HCT116 (cell line): Measurements from ENCODE around the gene MYLK4. TPM values are rescaled to one million over a fixed set of nuclear protein-coding genes. Genes with fewer than 3 reads are reported as not detected.

Experiments used
- ATAC-seq: fragments of 200-7000 bp; cut with Tn5 transposase; 2 replicates; pipeline ENCODE4 v1.9.1; 2020; ENCODE audit warnings: mild to moderate bottlenecking, moderate library complexity
- BruUV-seq: library from RNA; stranded (reverse); fragments of 400-500 nt; replicated peaks from 2 replicates; lab custom pipeline; 2021; lab: Mats Ljungman, UMichigan
- CTCF ChIA-PET: fragments of 300-600 bp; sonication (Branson Sonifier 250); formaldehyde crosslinking; loops from one replicate; lab custom pipeline; 2021; ENCODE audit warnings: antibody characterized with exemption; lab: Charles Lee
- POLR2A ChIA-PET: fragments of 300-600, 350-600 bp; sonication (Branson Sonifier 250); formaldehyde crosslinking; loops from one replicate; lab custom pipeline; 2021; ENCODE audit warnings: antibody characterized with exemption; lab: Charles Lee
- RAD21 ChIA-PET, 2 experiments: fragments of 300-600 bp; sonication (Branson Sonifier 250); formaldehyde crosslinking; loops; one replicate each; lab custom pipeline; 2023; ENCODE audit warnings: low total read pairs in 2 of 2; ENCODE audit not compliant: uncharacterized antibody in 2 of 2, unreplicated experiment in 2 of 2, low non-redundant PET in 1 of 2; lab: Charles Lee
- DNase-seq: peaks from one replicate; pipeline ENCODE4 v3.0.0-alpha.2; 2010; ENCODE audit warnings: low read depth, low spot score
- H2AFZ ChIP-seq: fragments of 200-600 bp; shearing (Covaris generic), sonication (generic); 2 replicates; pipeline ENCODE4 v1.6.1; 2017; ENCODE audit warnings: low read depth, mixed run types, mixed read lengths, antibody characterized with exemption, low read length; ENCODE audit not compliant: poor library complexity, severe bottlenecking
- H3K27ac ChIP-seq: 2 replicates; pipeline ENCODE4 v1.5.1; 2012; ENCODE audit warnings: low read depth, low read length
- H3K27me3 ChIP-seq: fragments of 200-600 bp; sonication (generic); 2 replicates; pipeline ENCODE4 v1.6.1; 2016; ENCODE audit warnings: mixed run types, low read length, mixed read lengths; ENCODE audit not compliant: insufficient read depth
- H3K36me3 ChIP-seq, 2 experiments: fragments of 200-500 bp in 1 of 2; fragments of 200-600 bp in 1 of 2; sonication (Bioruptor generic) in 1 of 2; sonication (generic) in 1 of 2; 2 replicates each; pipeline versions ENCODE4 v1.5.1 to v1.6.1; 2014 to 2016; ENCODE audit warnings: low read length in 2 of 2, inconsistent platforms in 1 of 2, mixed read lengths in 1 of 2, mixed run types in 1 of 2; ENCODE audit not compliant: insufficient read depth in 2 of 2, control insufficient read depth in 1 of 2
- H3K4me1 ChIP-seq, 2 experiments: fragments of 200-600 bp in 1 of 2; sonication (generic) in 1 of 2; 2 replicates each; pipeline versions ENCODE4 v1.5.1 to v1.6.1; 2012 to 2017; ENCODE audit warnings: low read length in 2 of 2, inconsistent platforms in 1 of 2, mild to moderate bottlenecking in 1 of 2, mixed read lengths in 1 of 2, mixed run types in 1 of 2, moderate library complexity in 1 of 2; ENCODE audit not compliant: insufficient read depth in 2 of 2, control insufficient read depth in 1 of 2
- H3K4me2 ChIP-seq: fragments of 200-600 bp; sonication (generic); 2 replicates; pipeline ENCODE4 v1.6.1; 2017; ENCODE audit warnings: mixed run types, low read length, mixed read lengths
- H3K4me3 ChIP-seq, 2 experiments: fragments of 200-600 bp in 1 of 2; sonication (generic) in 1 of 2; replicated peaks in 1 of 2; 2 replicates each; pipeline ENCODE4 v1.5.1; 2011 to 2016; ENCODE audit warnings: low read length in 2 of 2, control low read depth in 1 of 2, low read depth in 1 of 2, mild to moderate bottlenecking in 1 of 2, mixed read lengths in 1 of 2, mixed run types in 1 of 2
- H3K79me2 ChIP-seq: fragments of 200-600 bp; sonication (generic); 2 replicates; pipeline ENCODE4 v1.6.1; 2017; ENCODE audit warnings: mild to moderate bottlenecking, mixed run types, low read length, moderate library complexity, mixed read lengths; ENCODE audit not compliant: insufficient read depth
- H3K9ac ChIP-seq: fragments of 200-600 bp; sonication (generic); 2 replicates; pipeline ENCODE4 v1.6.1; 2016; ENCODE audit warnings: low read length, mixed read lengths
- H3K9me2 ChIP-seq: fragments of 200-600 bp; sonication (generic), shearing (Covaris generic); 2 replicates; pipeline ENCODE4 v1.6.1; 2017; ENCODE audit warnings: mixed run types, mild to moderate bottlenecking, moderate library complexity; ENCODE audit not compliant: insufficient read depth
- H3K9me3 ChIP-seq, 2 experiments: fragments of 200-500 bp in 1 of 2; fragments of 200-600 bp in 1 of 2; sonication (Bioruptor generic) in 1 of 2; sonication (generic) in 1 of 2; 2 replicates each; pipeline ENCODE4 v1.6.1; 2014 to 2017; ENCODE audit warnings: low read length in 2 of 2, mixed read lengths in 2 of 2, inconsistent platforms in 1 of 2, low read depth in 1 of 2, mild to moderate bottlenecking in 1 of 2, mixed run types in 1 of 2, moderate library complexity in 1 of 2; ENCODE audit not compliant: control insufficient read depth in 1 of 2, insufficient read depth in 1 of 2
- H4K20me1 ChIP-seq: fragments of 200-600 bp; sonication (generic), shearing (Covaris generic); 2 replicates; pipeline ENCODE4 v1.6.1; 2017; ENCODE audit warnings: mixed run types, mild to moderate bottlenecking, moderate library complexity; ENCODE audit not compliant: insufficient read depth
- JUND ChIP-seq: IDR thresholded peaks from 2 replicates; pipeline ENCODE4 v1.6.1; 2012
- TCF7L2 ChIP-seq: IDR thresholded peaks from 2 replicates; pipeline ENCODE4 v1.7.0; 2011; ENCODE audit warnings: borderline replicate concordance, inconsistent platforms; ENCODE audit not compliant: insufficient read depth, insufficient read length; ENCODE audit errors: extremely low read depth
- intact Hi-C: fragments of 100-400 bp; cut with micrococcal nuclease; formaldehyde crosslinking; loops from 2 replicates; pipeline ENCODE4 v1.10.0; 2022
- total RNA-seq: library from RNA; stranded (reverse); gene quantifications from one replicate; pipeline ENCODE4 v1.2.1, GENCODE V29; 2021; ENCODE audit not compliant: unreplicated experiment
- TF ChIP-seq, protein P1 (sequence below): IDR thresholded peaks from 2 replicates; pipeline ENCODE4 v1.6.1; 2012; ENCODE audit warnings: low read depth

The MYLK4 gene
- total RNA-seq, 1 experiment from 2014 or later, result 0.27 TPM

DNA sequence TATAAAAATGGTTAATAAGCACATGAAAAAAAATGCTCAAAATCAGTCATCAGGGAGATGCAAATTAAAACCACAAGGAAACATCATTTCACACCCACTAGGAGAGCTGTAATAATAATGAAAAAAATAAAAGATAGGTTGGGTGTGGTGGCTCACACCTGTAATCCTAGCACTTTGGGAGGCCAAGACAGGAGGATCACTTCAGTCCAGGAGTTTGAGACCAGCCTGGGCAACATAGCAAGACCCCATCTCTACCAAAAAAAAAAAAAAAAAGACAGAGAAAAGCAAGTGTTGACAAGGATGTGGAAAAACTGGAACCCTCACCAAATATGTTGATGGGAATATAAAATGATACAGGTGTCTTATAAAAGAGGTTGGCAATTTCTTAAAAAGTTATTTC, 3.0 kb upstream of the MYLK4 start:
- no peak for ATAC-seq
- BruUV-seq, result no TSS peak
- ChIA-PET RAD21 (no interaction called here), POLR2A (no interaction called here), CTCF (no interaction called here)
- Histone ChIP-seq H3K4me3 (no peak overlapping the region), H2AFZ (no peak overlapping the region), H3K9me2 (no peaks in the 10 kb centered on the region), H3K27ac (no peak overlapping the region), H3K9me3 (no peaks in the 10 kb centered on the region), H3K27me3 (no peaks in the 10 kb centered on the region), H3K79me2 (no peaks in the 10 kb centered on the region), H4K20me1 (no peaks in the 10 kb centered on the region), H3K36me3 (no peaks in the 10 kb centered on the region), H3K4me2 (no peak overlapping the region), H3K4me1 (peaks cover 3 to 9% of the 10 kb centered on the region in 2 experiments; a peak in 3 of 4 replicates), H3K9ac (no peak overlapping the region)
- TF ChIP-seq TCF7L2, result no peak
- TF ChIP-seq, protein P1, sequence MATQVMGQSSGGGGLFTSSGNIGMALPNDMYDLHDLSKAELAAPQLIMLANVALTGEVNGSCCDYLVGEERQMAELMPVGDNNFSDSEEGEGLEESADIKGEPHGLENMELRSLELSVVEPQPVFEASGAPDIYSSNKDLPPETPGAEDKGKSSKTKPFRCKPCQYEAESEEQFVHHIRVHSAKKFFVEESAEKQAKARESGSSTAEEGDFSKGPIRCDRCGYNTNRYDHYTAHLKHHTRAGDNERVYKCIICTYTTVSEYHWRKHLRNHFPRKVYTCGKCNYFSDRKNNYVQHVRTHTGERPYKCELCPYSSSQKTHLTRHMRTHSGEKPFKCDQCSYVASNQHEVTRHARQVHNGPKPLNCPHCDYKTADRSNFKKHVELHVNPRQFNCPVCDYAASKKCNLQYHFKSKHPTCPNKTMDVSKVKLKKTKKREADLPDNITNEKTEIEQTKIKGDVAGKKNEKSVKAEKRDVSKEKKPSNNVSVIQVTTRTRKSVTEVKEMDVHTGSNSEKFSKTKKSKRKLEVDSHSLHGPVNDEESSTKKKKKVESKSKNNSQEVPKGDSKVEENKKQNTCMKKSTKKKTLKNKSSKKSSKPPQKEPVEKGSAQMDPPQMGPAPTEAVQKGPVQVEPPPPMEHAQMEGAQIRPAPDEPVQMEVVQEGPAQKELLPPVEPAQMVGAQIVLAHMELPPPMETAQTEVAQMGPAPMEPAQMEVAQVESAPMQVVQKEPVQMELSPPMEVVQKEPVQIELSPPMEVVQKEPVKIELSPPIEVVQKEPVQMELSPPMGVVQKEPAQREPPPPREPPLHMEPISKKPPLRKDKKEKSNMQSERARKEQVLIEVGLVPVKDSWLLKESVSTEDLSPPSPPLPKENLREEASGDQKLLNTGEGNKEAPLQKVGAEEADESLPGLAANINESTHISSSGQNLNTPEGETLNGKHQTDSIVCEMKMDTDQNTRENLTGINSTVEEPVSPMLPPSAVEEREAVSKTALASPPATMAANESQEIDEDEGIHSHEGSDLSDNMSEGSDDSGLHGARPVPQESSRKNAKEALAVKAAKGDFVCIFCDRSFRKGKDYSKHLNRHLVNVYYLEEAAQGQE, result no peak
- DNase-seq, result no peak
- intact Hi-C loops, result no loop called here

DNA sequence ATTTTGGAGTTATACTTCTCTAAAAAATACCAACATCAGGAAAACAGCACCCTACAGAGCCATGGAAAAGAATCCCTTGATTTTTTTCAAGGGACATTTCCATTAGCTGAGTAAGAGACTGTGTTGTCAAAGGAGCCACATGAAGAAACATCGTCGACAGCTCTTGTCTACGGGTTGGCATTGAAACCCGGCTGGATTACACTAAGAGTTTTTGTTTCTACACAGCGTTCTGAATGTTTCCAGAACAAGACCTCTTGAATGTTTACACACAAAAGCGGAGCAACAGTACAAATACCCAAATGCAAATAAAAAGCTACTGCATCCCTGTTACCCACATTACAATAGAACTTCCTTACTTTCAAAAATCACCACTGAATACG, 2.4 kb upstream of the MYLK4 start:
- Histone ChIP-seq H2AFZ (no peak overlapping the region), H3K79me2 (no peaks in the 10 kb centered on the region), H3K27me3 (no peaks in the 10 kb centered on the region), H3K4me1 (peaks cover 3 to 9% of the 10 kb centered on the region in 2 experiments; a peak in 3 of 4 replicates), H4K20me1 (no peaks in the 10 kb centered on the region), H3K9me2 (no peaks in the 10 kb centered on the region), H3K27ac (no peak overlapping the region), H3K9me3 (no peaks in the 10 kb centered on the region), H3K4me2 (no peak overlapping the region), H3K36me3 (no peaks in the 10 kb centered on the region), H3K4me3 (no peak overlapping the region), H3K9ac (no peak overlapping the region)
- intact Hi-C loops, result no loop called here
- DNase-seq (no peak), ATAC-seq (no peak)
- TF ChIP-seq JUND, result no peak
- ChIA-PET RAD21 (no interaction called here), CTCF (no interaction called here), POLR2A (interaction anchor here (0.6 kb wide), 1 partner anchor 312 kb away, joined by 3 read pairs; no protein-coding TSS in a partner anchor)
- no TSS peak for BruUV-seq
